Liver (tissue), 9 donors: ENCODE data around the gene CYP4V2. TPM values are rescaled to one million over a fixed set of nuclear protein-coding genes. Genes with fewer than 3 reads are reported as not detected.

Experiments
- DNase-seq: peaks from one replicate; pipeline ENCODE4 v3.0.0-alpha.2; 2017; ENCODE audit warnings: low spot score
- H3K27ac ChIP-seq, 2 donors: one replicate each; pipeline ENCODE4 v1.7.0; 2013; ENCODE audit warnings: inconsistent platforms in 2 of 2, low read length in 2 of 2, control low read depth in 1 of 2, low read depth in 1 of 2, mild to moderate bottlenecking in 1 of 2
- H3K27me3 ChIP-seq, 4 donors: one replicate each; pipeline versions ENCODE4 v1.6.1 to v1.7.0; 2013; ENCODE audit warnings: low read length in 3 of 4, inconsistent platforms in 1 of 4, mild to moderate bottlenecking in 1 of 4, moderate library complexity in 1 of 4; ENCODE audit not compliant: control insufficient read depth in 4 of 4, insufficient read depth in 4 of 4
- H3K36me3 ChIP-seq, 4 donors: one replicate each; pipeline versions ENCODE4 v1.6.1 to v1.7.0; 2013; ENCODE audit warnings: low read length in 3 of 4, mild to moderate bottlenecking in 3 of 4, low read depth in 1 of 4, moderate library complexity in 1 of 4; ENCODE audit not compliant: control insufficient read depth in 4 of 4, insufficient read depth in 3 of 4
- H3K4me1 ChIP-seq, 4 donors: one replicate each; pipeline versions ENCODE4 v1.6.1 to v1.7.0; 2013; ENCODE audit warnings: low read length in 3 of 4, mild to moderate bottlenecking in 3 of 4, moderate library complexity in 1 of 4; ENCODE audit not compliant: control insufficient read depth in 4 of 4, insufficient read depth in 4 of 4
- H3K4me3 ChIP-seq, 3 donors: one replicate each; pipeline versions ENCODE4 v1.6.1 to v1.7.0; 2013; ENCODE audit warnings: low read length in 3 of 3, control low read depth in 1 of 3, low read depth in 1 of 3, mild to moderate bottlenecking in 1 of 3
- H3K9ac ChIP-seq, 2 donors: one replicate each; pipeline ENCODE4 v1.7.0; 2013; ENCODE audit warnings: low read length in 2 of 2, mild to moderate bottlenecking in 2 of 2, moderate library complexity in 2 of 2, control low read depth in 1 of 2, low read depth in 1 of 2
- H3K9me3 ChIP-seq, 4 donors: one replicate each; pipeline versions ENCODE4 v1.6.1 to v1.7.0; 2013; ENCODE audit warnings: low read length in 3 of 4; ENCODE audit not compliant: control insufficient read depth in 4 of 4
- EGR1 ChIP-seq, 2 donors: IDR thresholded peaks; 2 replicates each; pipeline ENCODE4 v1.6.1; 2016 to 2018; ENCODE audit warnings: antibody characterized with exemption in 2 of 2, low read depth in 2 of 2
- FOXA1 ChIP-seq: IDR thresholded peaks from 2 replicates; pipeline ENCODE4 v1.6.1; 2016; ENCODE audit warnings: antibody characterized with exemption
- FOXA2 ChIP-seq: IDR thresholded peaks from 2 replicates; pipeline ENCODE4 v1.6.1; 2016; ENCODE audit warnings: antibody characterized with exemption
- GABPA ChIP-seq, 2 donors: IDR thresholded peaks in 1 of 2; conservative IDR thresholded peaks in 1 of 2; 2 replicates each; pipeline ENCODE4 v1.6.1; 2016; ENCODE audit warnings: antibody characterized with exemption in 2 of 2, mild to moderate bottlenecking in 1 of 2, moderate library complexity in 1 of 2
- HNF4A ChIP-seq, 2 donors: conservative IDR thresholded peaks; 2 replicates each; pipeline ENCODE4 v1.6.1; 2016; ENCODE audit warnings: antibody characterized with exemption in 2 of 2, mild to moderate bottlenecking in 2 of 2
- HNF4G ChIP-seq: IDR thresholded peaks from 2 replicates; pipeline ENCODE4 v1.6.1; 2016; ENCODE audit warnings: antibody characterized with exemption
- JUND ChIP-seq, 2 donors: IDR thresholded peaks; 2 replicates each; pipeline ENCODE4 v1.6.1; 2016; ENCODE audit warnings: antibody characterized with exemption in 2 of 2
- NR2F2 ChIP-seq: IDR thresholded peaks from 2 replicates; pipeline ENCODE4 v1.6.1; 2016; ENCODE audit warnings: antibody characterized with exemption
- RXRA ChIP-seq, 2 donors: IDR thresholded peaks; 2 replicates each; pipeline ENCODE4 v1.6.1; 2017 to 2018; ENCODE audit warnings: antibody characterized with exemption in 2 of 2, mild to moderate bottlenecking in 1 of 2
- SP1 ChIP-seq: IDR thresholded peaks from 2 replicates; pipeline ENCODE4 v1.6.1; 2018; ENCODE audit warnings: antibody characterized with exemption, mild to moderate bottlenecking
- TAF1 ChIP-seq: conservative IDR thresholded peaks from 2 replicates; pipeline ENCODE4 v1.6.1; 2016; ENCODE audit warnings: antibody characterized with exemption, mild to moderate bottlenecking
- YY1 ChIP-seq: IDR thresholded peaks from 2 replicates; pipeline ENCODE4 v1.6.1; 2016; ENCODE audit warnings: antibody characterized with exemption, mild to moderate bottlenecking
- WGBS: extraction: QIAGEN DNeasy Blood & Tissue Kit; methylation state at CpG from one replicate; pipeline ENCODE4 v1.1.7; 2013; 5-methylcytosine and 5-hydroxymethylcytosine counted together
- polyA plus RNA-seq, 2 donors: library from polyadenylated mRNA; stranded (reverse) in 1 of 2; unstranded in 1 of 2; fragments of 200-250 nt in 1 of 2; fragments of >200 nt in 1 of 2; fragmentation: Nextera tagmentation in 1 of 2; extraction: Ambion mirVana in 1 of 2; gene quantifications; one replicate each; pipeline versions ENCODE4 v1.2.1 to v1.2.3, GENCODE V29; 2013 to 2015
- total RNA-seq, 2 donors: library from RNA; depleted of rRNA; stranded (reverse); fragments of >200 nt; gene quantifications; one replicate each; pipeline ENCODE4 v1.2.3, GENCODE V29; 2014
- donor health status: healthy.
- donor health status: healthy.
- donor health status: healthy.
- donor health status: healthy.
- donor health status: healthy.

Gene CYP4V2
- total and polyA plus RNA-seq, 4 donors = 27.9 to 119 (median 35.1) TPM

GRCh38 chr4:186203406-186203805 is 12.0 kb downstream of the CYP4V2 start:
- TF ChIP-seq EGR1 (IDR thresholded peaks at IDR 0.05; ENCODE audit: low read depth in 2 of 2) (no peak), SP1 (no peak), RXRA (IDR thresholded peaks at IDR 0.05) (no peak)
- Histone ChIP-seq H3K27me3 (no peaks in the 10 kb centered on the region), H3K27ac (no peak overlapping the region), H3K4me1 (peaks cover 0 to 3% (median 0%) of the 10 kb centered on the region in 4 donors), H3K9me3 (no peaks in the 10 kb centered on the region), H3K4me3 (no peak overlapping the region), H3K36me3 (peaks cover 0 to 38% (median 31%) of the 10 kb centered on the region in 4 donors), H3K9ac (no peak overlapping the region)
- DNase-seq = no peak
- WGBS = 77% methylated on average over 12 of the region's 12 CpGs

- Histone ChIP-seq H3K36me3 (peaks cover 0 to 38% (median 34%) of the 10 kb centered on the region in 4 donors), H3K27ac (peak overlapping the region; percentile 19 to 44), H3K9me3 (no peaks in the 10 kb centered on the region), H3K9ac (no peak overlapping the region), H3K4me1 (peaks cover 0 to 3% (median 0%) of the 10 kb centered on the region in 4 donors), H3K4me3 (no peak overlapping the region), H3K27me3 (no peaks in the 10 kb centered on the region)
- 82% methylated on average over 45 of the region's 45 CpGs for WGBS
- no peak for DNase-seq
- TF ChIP-seq TAF1 (no peak), RXRA (IDR thresholded peaks at IDR 0.05) (no peak), YY1 (no peak), GABPA (IDR thresholded peaks at IDR 0.05 in 1 of 2, conservative IDR thresholded peaks at IDR 0.05 in 1 of 2) (no peak), HNF4A (conservative IDR thresholded peaks at IDR 0.05) (no peak), SP1 (no peak), JUND (IDR thresholded peaks at IDR 0.05) (no peak)
These were observed 12.8 kb downstream of the CYP4V2 start for GRCh38 chr4:186204103-186204559.

- Histone ChIP-seq H3K27me3 (no peaks in the 10 kb centered on the region), H3K9me3 (no peaks in the 10 kb centered on the region), H3K27ac (peak overlapping the region; percentile 19 to 44), H3K36me3 (peaks cover 0 to 42% (median 39%) of the 10 kb centered on the region in 4 donors), H3K4me3 (no peak overlapping the region), H3K4me1 (peaks cover 0 to 3% (median 0%) of the 10 kb centered on the region in 4 donors), H3K9ac (no peak overlapping the region)
- TF ChIP-seq HNF4A (conservative IDR thresholded peaks at IDR 0.05) (peak; percentile 7 to 17), SP1 (no peak)
- 74% methylated on average over 13 of the region's 13 CpGs for WGBS
- no peak for DNase-seq
These were observed 13.3 kb downstream of the CYP4V2 start for GRCh38 chr4:186204686-186205085.

GRCh38 chr4:186205156-186205555 is 13.8 kb downstream of the CYP4V2 start:
- H3K27ac ChIP-seq = no peak overlapping the region
- TF ChIP-seq HNF4A (conservative IDR thresholded peaks at IDR 0.05) = no peak
- no peak for DNase-seq
- WGBS = 90% methylated on average over 8 of the region's 8 CpGs
- no peak overlapping the region for H3K4me3 ChIP-seq
- H3K9ac ChIP-seq = no peak overlapping the region
- no peaks in the 10 kb centered on the region for H3K9me3 ChIP-seq
- H3K27me3 ChIP-seq = no peaks in the 10 kb centered on the region
- H3K4me1 ChIP-seq = peaks cover 0 to 3% (median 0%) of the 10 kb centered on the region in 4 donors
- H3K36me3 ChIP-seq = peaks cover 0 to 45% (median 42%) of the 10 kb centered on the region in 4 donors

- no peaks in the 10 kb centered on the region for H3K9me3 ChIP-seq
- H3K9ac ChIP-seq = no peak overlapping the region
- peaks cover 0 to 10% (median 3%) of the 10 kb centered on the region in 4 donors for H3K4me1 ChIP-seq
- H3K27ac ChIP-seq = no peak overlapping the region
- H3K4me3 ChIP-seq = no peak overlapping the region
- no peak for DNase-seq
- 81% methylated on average over 8 of the region's 8 CpGs for WGBS
- H3K27me3 ChIP-seq = no peaks in the 10 kb centered on the region
- H3K36me3 ChIP-seq = peaks cover 0 to 3% (median 1%) of the 10 kb centered on the region in 4 donors
- TF ChIP-seq FOXA1 (no peak), NR2F2 (no peak), FOXA2 (no peak), HNF4G (no peak)
These were observed 25.2 kb downstream of the CYP4V2 start for GRCh38 chr4:186216465-186217024.
